Sigmoid colon (tissue), 4 donors: Measurements from ENCODE around the gene CHD5.

Source experiments
- CTCF ChIP-seq, 4 experiments: fragments of 450-650 bp in 3 of 4; fragments of 200-600 bp in 1 of 4; IDR thresholded peaks; one replicate each; pipeline ENCODE4 v1.5.1; 2016 to 2019; ENCODE audit warnings: antibody characterized with exemption in 4 of 4, mild to moderate bottlenecking in 3 of 4, moderate library complexity in 2 of 4
- POLR2A ChIP-seq, 2 donors: fragments of 450-650 bp; IDR thresholded peaks; one replicate each; pipeline ENCODE4 v1.6.1; 2016; ENCODE audit warnings: antibody characterized with exemption in 2 of 2, mild to moderate bottlenecking in 2 of 2, moderate library complexity in 2 of 2
- POLR2AphosphoS5 ChIP-seq, 4 donors: sonication (generic); formaldehyde crosslinking; IDR thresholded peaks; one replicate each; pipeline ENCODE4 v1.6.1; 2017; ENCODE audit warnings: antibody characterized with exemption in 4 of 4

DNA sequence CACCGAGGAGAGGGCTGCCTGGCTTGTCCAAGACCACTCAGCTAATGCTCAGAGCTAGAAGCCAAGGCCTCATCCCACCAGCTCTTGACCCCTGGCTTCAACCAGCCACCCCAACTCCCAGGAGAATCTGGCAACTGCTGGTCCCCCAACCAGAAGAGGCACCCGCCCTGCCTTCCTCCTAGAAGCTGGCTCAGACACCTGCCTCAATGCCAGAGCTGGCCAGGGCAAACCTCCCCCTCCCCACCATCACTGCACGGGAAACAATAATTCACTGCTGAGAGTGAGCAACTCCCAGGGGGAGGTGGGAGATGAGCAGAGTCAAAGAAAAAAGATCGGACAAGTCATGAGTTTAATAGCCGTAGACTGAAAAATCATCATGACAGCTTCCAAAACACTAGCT, 3.3 kb downstream of the CHD5 start:
- no peak for TF ChIP-seq CTCF (IDR thresholded peaks at IDR 0.05)
- TF ChIP-seq POLR2A (IDR thresholded peaks at IDR 0.05) = no peak
- TF ChIP-seq POLR2AphosphoS5 (IDR thresholded peaks at IDR 0.05) = no peak
